Effector CD4-positive, alpha-beta T cell (primary cell): Measurements from ENCODE around the gene TCF20.

Experiments used
- DNase-seq: peaks from one replicate; pipeline ENCODE4 v3.0.0-alpha.2; 2020

The TCF20 gene

DNA sequence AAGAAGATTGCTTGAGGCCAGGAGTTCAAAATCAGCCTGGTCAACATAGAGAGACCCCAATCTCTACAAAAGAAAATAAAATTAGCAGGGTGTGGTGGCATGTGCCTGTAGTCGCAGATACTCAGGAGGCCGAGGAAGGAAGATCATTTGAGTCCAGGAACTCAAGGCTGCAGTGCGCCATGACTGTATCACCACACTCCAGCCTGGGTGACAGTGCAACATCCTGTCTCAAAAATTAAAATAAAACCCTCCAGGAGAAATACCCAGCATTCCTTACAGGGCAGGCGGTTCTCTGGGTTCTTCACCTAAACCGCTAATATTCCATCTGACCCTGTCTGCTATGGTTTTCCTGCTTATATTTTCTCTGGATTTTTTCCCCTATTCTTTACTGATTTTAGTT is 13.5 kb downstream of the TCF20 start:
- no peak for DNase-seq

DNA sequence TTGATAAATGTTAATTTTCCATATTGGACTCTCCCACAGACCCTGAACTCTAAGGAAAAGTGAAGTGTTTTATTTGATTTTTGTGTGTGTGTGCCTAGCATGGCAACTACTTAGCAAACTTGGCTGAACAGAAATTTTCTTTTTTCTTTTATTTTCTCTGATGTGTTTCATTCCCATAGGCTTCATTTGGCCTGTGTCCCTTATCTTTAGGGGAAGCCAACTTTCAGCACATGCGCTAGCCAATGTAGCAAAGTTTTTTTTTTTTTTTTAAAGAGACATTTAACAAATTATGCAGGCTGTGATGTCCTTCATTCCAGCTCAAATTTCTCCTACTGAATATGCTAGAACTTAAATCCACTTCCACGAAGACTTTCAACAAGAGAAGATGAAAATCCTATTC is 14.2 kb downstream of the TCF20 start:
- DNase-seq, result no peak

DNA sequence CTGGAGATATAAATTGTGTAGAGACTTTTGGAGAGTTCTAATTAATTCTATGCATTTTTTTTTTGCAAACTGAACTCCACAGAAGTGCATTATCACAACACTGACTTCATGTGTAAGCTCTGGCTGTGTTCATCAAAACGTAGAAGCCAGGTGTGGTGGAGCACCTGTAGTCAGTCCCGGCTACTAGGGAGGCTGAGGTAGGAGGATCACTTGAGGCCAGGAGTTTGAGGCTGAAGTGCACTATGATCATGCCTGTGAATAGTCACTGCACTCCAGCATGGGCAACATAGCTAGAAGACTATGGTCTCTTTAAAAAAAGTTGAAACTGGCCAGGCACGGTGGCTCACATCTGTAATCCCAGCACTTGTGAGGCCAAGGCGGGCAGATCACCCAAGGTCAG is 20.6 kb downstream of the TCF20 start:
- no peak for DNase-seq

DNA sequence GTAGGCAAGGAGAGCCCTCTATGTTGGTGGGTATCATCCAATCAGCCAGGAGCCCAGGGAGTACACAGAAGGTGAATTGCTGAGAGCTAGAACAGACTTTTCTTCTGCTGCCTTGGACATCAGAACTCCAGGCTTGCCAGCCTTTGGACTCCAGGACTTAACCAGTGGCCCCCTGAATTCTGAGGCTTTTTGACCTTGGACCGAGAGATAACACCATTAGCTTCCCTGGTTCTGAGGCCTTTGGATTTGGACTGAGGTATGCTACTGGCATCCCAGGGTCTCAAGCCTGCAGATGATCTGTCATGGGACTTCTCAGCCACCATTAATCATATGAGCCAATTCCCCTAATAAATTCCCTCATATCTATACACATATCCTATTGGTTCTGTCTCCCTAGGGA is 21.5 kb downstream of the TCF20 start:
- DNase-seq, result no peak

DNA sequence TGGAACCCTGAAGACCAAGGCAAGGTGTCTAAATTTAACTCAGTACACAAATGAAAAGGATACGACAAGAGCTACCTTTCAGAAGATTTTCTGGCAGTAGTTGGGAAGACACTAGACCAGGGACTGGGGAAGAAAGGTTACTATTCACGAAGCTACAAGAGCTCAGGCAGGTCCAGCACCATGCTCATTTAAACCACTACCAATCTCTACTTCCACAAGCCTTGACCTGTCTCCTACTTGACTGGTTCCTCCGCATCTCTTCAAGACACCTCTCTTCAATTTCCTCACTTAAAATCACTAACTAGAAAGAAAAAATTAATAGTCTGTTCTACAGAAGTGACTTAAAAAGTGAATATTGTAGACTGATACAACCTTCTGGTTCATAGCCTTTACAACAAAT is 22.9 kb downstream of the TCF20 start:
- DNase-seq, result no peak

DNA sequence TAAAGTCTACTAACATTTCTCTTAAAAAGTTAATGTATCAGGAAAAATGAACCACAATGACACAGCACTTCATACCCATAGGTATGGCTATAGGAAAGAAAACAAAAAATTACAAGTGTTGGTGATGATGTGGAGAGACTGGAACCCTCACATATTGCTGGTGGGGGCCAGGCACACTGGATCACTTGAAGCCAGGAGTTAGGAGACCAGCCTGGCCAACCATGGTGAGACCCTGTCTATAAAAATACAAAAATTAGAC is 26.7 kb downstream of the TCF20 start:
- no peak for DNase-seq

DNA sequence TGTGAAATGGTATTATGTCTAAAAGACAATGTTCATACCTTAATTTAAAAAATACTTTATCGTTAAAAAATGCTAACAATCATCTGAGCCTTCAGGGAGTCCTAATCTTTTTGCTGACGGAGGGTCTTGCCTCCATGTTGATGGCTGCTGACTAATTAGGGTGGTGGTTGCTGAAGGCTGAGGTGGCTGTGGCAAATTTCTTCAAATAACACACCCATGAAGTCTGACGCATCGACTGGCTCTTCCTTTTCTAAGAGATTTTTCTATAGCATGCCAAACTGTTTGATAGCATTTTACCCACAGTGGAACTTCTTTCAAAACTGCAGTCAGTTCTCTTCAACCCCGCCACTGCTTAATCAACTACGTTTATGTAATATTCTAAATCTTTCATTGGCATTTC is 33.6 kb downstream of the TCF20 start:
- DNase-seq, result no peak

DNA sequence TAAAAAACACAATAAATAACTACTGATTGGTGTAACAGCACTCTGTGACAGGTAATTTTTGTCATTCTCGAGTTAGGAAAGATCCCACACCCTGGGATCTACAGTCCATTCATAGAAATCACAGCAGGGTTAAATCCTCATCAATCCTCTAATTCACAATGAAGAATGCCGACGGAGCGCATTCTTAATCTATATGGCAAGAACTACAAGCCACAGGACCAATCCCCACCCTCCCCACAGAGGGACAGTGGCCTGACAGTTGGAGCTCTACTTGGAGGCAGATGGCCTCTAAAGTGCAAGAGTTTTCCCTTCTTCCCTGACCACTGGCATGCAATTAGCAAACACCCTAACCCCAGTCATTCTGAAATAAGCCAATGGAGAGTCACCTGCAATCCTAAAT is 34.2 kb downstream of the TCF20 start:
- no peak for DNase-seq

DNA sequence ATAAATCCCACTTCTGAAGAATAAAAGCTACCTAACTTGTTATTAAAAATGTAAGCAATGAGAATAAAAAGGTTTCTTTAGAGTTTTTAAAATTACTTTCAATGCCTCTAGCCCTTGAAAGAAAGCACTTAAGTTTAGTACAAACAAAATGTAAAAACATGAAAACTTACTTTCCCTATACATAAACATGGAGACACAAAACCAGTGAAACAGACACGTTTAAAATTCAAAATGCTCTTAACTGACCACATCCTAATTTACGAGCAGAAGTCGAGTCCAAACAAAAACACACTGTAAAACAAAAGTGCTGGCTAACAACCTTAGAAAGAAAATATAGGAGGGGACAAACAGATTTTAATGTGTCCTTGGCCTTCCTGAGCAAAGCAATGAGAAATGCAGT is 36.6 kb downstream of the TCF20 start:
- no peak for DNase-seq

DNA sequence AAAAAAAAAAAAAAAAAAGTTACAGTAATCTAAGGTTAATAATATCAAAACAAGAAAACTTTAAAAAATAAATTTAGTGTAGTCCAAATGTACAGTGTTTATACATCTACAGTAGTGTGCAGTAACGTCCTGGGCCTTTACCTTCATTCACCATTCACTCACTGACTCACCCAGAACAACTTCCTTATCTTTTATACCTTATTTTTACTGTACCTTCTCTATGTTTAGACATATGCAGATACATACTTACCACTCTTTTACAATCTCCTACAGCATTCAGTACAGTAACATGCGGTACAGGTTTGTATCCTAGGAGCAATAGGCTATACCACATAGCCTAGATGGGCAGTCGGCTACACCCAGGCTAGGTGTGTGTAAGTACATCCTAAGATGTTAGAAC is 38.5 kb downstream of the TCF20 start:
- no peak for DNase-seq

DNA sequence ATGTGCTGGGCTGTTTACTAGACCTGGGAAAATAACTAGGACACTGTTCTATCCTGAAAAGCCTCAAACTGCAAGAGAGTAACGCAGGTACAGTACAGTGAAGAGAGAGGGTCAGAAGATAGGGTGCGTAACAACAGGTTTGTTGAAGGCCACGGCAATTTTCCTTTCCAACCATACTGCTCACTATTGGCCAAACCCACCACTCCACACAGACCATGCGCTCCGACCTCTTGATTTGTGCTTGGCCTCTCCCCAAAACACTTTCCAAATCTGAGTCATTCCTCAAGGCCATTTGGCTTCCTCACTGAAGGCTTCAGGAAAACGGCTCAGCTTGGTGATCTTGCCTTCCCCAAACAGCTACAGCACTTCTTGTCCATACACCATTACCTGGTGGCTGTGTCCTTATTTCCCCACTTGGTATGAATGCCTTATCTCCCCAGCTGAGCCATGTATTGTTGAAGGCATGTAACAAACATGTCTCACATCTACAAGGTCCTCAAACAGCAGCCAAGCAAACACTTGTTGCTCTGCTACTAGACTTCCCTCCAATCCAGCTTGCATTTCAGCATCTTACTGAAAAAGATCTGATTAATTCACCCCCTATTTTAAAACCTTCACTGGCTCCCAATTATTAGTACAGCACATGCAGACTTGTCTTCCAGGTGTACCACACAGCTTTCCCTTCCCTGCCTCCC is 40.9 kb downstream of the TCF20 start:
- DNase-seq, result no peak

DNA sequence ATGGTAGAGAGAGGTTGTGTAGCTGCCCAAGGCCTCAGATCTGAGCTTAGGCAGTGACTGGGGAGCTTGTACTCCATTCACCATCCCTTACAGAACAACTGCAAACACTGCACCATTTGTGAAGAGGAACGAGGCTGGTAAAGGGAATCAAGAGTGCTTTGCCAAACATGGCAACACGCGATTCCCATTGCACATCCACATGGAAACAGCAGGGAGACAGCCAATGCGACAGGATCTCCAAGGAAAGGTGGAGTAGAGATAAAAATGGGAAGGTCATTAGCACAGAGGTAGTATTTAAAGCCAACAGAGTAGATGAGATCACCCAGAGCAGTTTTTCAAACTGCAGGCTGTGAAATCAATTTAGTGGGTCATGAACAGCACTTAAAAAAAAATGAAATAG is 42.0 kb downstream of the TCF20 start:
- no peak for DNase-seq

DNA sequence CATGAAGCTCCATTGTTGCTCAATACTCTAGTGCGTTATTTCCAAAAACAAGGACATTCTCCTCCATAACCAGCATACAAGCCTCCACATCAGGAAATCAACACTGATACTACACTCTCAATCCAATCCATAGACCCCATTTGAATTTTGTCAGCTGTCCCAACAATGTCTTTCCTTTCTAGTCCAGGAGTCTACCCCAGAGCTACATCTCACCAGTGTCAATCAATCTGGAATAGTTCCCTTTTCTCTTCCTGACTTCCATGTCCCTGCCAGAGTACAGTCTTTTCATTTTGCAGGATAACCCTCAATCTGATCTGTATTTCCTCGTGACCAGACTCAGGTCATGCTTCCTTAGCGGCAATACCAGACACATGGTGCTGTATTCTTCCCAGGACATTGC is 43.0 kb downstream of the TCF20 start:
- DNase-seq, result no peak

DNA sequence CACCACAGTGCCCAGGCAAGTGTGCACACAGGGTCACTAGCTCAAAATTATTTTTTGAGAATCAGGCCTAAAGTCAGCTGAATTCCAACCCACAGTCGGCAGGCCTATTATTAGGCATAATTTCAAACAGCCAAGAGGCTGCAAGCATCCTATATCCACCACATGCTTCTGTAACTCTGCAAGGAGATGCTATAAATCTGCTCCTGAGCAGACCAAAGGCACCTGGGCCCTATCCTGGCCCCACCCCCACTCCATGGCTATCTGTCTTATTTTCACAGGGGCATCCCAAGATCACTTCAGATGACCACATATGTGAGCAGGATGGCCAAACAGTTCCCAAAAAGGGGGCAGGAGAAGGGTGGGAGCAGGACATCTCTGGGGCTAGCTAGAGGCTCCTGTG is 44.6 kb downstream of the TCF20 start:
- DNase-seq, result no peak

DNA sequence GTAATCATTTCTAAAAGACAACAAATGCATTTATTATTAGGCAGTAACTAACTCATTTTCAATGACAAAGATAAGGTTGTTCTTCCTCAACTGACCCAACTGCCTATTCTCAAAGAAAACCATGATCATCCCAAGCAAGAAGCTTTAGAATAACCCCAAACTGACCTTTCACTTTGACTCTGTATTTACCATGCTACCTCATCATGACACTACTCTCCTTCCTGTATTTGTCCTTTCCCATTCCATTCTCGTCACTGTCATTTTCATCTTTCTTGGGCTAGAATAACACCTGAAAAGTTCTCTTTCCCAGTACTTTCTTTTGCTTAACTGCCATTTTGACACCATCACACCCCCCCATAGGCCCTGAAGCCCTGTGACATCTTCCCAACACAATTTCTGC is 48.3 kb downstream of the TCF20 start:
- no peak for DNase-seq
